MM.1S (cell line): ENCODE data around the gene DVL1.

ENCODE experiments used
- EZH2 ChIP-seq: fragments of 300-600 bp; sonication (generic); optimal IDR thresholded peaks from 2 replicates; pipeline ENCODE3; 2017; ENCODE audit warnings: low read depth, mild to moderate bottlenecking, antibody characterized with exemption, low read length, mixed read lengths
- EZH2phosphoT487 ChIP-seq: fragments of 300-600 bp; sonication (generic); IDR thresholded peaks from 2 replicates; pipeline ENCODE4 v1.6.1; 2018; ENCODE audit warnings: antibody characterized with exemption, low read length
- TF ChIP-seq, protein P1 (sequence below): fragments of 300-600 bp; sonication (generic); IDR thresholded peaks from 2 replicates; pipeline ENCODE4 v1.5.1; 2016; ENCODE audit warnings: antibody characterized with exemption, low read length, mixed read lengths

DNA sequence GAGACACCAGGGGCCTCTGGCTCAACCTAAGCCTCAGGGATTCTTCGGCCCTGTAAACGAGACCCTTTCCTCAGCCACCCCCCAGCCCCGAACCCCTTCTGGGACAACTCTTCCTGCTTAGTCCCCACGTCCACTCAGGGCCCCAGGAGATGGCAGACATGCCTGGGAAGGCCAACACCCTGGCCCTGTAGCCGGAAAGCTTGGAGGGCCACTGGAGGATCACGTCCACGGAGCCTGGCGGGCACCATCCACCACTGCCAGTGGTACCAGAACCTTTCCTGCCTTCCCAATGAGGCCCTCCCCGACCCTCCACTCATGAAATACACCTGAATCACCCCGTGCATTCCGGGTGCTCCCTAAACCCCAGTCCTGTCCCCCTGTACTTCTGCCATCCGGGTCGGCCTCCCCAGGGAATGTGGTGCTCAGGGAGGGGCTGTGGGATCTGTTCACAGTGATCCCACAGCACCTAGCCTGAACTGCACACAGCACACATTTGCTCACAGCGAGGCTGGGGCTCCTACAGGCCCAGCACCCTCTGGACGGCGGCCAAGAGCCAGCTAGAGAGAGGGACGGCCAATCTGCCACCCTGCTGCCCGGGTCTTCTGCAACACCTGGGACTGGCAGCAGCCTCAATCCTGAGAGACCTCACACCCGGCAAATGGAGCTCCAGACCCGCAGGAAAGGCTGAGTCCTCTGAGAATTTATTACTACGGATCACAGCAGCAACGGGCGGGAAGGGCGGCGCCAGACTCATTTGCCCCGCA lies 24.0 kb upstream of the DVL1 start:
- no peak for TF ChIP-seq EZH2
- TF ChIP-seq, protein P1, sequence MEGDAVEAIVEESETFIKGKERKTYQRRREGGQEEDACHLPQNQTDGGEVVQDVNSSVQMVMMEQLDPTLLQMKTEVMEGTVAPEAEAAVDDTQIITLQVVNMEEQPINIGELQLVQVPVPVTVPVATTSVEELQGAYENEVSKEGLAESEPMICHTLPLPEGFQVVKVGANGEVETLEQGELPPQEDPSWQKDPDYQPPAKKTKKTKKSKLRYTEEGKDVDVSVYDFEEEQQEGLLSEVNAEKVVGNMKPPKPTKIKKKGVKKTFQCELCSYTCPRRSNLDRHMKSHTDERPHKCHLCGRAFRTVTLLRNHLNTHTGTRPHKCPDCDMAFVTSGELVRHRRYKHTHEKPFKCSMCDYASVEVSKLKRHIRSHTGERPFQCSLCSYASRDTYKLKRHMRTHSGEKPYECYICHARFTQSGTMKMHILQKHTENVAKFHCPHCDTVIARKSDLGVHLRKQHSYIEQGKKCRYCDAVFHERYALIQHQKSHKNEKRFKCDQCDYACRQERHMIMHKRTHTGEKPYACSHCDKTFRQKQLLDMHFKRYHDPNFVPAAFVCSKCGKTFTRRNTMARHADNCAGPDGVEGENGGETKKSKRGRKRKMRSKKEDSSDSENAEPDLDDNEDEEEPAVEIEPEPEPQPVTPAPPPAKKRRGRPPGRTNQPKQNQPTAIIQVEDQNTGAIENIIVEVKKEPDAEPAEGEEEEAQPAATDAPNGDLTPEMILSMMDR = no peak
- TF ChIP-seq EZH2phosphoT487 = no peak
